Activated T-helper 17 cell treated with anti-CD3 and anti-CD28 coated beads, Interleukin-2, amount 50 U/mL, for 72 hours (primary cell): ENCODE data around the gene PROM1. TPM values are rescaled to one million over a fixed set of nuclear protein-coding genes. Genes with fewer than 3 reads are reported as not detected.
A peak's percentile ranks its signal among the peaks of the same experiment; 100 is the strongest.

Experiments
- ATAC-seq: fragments of 150-1000 bp; cut with Tn5 transposase; replicated peaks from 2 replicates; pipeline ENCODE4 v1.10.0; 2021; ENCODE audit warnings: mild to moderate bottlenecking, moderate library complexity
- H3K27ac Mint-ChIP-seq: one replicate; pipeline ENCODE4 v1.8.0; 2022; ENCODE audit warnings: mixed read lengths
- H3K27me3 Mint-ChIP-seq: one replicate; pipeline ENCODE4 v1.8.0; 2022; ENCODE audit warnings: mixed read lengths
- H3K36me3 Mint-ChIP-seq: one replicate; pipeline ENCODE4 v1.8.0; 2022; ENCODE audit warnings: low read depth, mild to moderate bottlenecking, mixed read lengths
- H3K4me1 Mint-ChIP-seq: one replicate; pipeline ENCODE4 v1.8.0; 2022; ENCODE audit warnings: mixed read lengths
- H3K4me3 Mint-ChIP-seq: one replicate; pipeline ENCODE4 v1.8.0; 2022; ENCODE audit warnings: mild to moderate bottlenecking, mixed read lengths
- H3K9me3 Mint-ChIP-seq: one replicate; pipeline ENCODE4 v1.8.0; 2022; ENCODE audit warnings: mixed read lengths
- total RNA-seq, 2 donors: library from RNA; stranded (reverse); gene quantifications; one replicate each; pipeline ENCODE4 v1.2.3, GENCODE V29; 2022

The PROM1 gene
- total RNA-seq, 2 donors from 2014 or later = 0.26 TPM; not detected in 1

GRCh38 chr4:16088601-16089000 is 4.8 kb upstream of the PROM1 start:
- peaks cover 6% of the 10 kb centered on the region for H3K4me1 Mint-ChIP-seq
- no peak for ATAC-seq
- H3K9me3 Mint-ChIP-seq = no peaks in the 10 kb centered on the region
- no peak overlapping the region for H3K4me3 Mint-ChIP-seq
- no peak overlapping the region for H3K27ac Mint-ChIP-seq
- H3K27me3 Mint-ChIP-seq = peaks cover 62% of the 10 kb centered on the region
- peaks cover 9% of the 10 kb centered on the region for H3K36me3 Mint-ChIP-seq

DNA sequence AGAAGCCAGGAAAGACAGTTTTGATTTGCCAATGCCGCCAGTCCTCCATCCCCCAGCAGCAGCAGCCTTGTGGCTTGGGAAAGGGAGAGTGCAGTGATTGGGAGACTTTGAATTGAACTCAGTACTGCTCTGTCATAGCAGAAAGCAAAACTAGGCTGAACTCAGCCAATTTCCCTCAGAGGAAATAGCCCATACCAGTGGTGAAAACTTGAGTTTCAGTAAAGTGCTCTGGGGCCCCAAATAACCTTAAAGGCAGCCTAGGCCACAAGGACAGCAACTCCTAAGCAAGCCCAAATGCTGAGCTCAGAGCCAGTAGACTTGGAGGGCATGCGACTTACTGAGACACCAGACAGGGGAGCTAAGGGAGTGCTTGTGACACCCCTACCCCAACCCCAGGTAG is 2.0 kb upstream of the PROM1 start:
- Mint-ChIP-seq H3K36me3 (peaks cover 9% of the 10 kb centered on the region), H3K9me3 (no peaks in the 10 kb centered on the region), H3K4me3 (no peak overlapping the region), H3K27me3 (peaks cover 63% of the 10 kb centered on the region), H3K27ac (no peak overlapping the region), H3K4me1 (peaks cover 11% of the 10 kb centered on the region)
- no peak for ATAC-seq

GRCh38 chr4:16082426-16083240 is 1.2 kb downstream of the PROM1 start:
- peak; percentile 26 for ATAC-seq
- Mint-ChIP-seq H3K36me3 (peaks cover 9% of the 10 kb centered on the region), H3K4me3 (peak overlapping the region; percentile 52), H3K27ac (no peak overlapping the region), H3K9me3 (no peaks in the 10 kb centered on the region), H3K27me3 (peaks cover 58% of the 10 kb centered on the region), H3K4me1 (peaks cover 11% of the 10 kb centered on the region)

- Mint-ChIP-seq H3K36me3 (peaks cover 9% of the 10 kb centered on the region), H3K27me3 (peaks cover 59% of the 10 kb centered on the region), H3K9me3 (no peaks in the 10 kb centered on the region), H3K27ac (no peak overlapping the region), H3K4me1 (peaks cover 11% of the 10 kb centered on the region), H3K4me3 (peak overlapping the region; percentile 52)
- ATAC-seq = peak; percentile 47
Measured at GRCh38 chr4:16082041-16082425, 1.8 kb downstream of the PROM1 start.

GRCh38 chr4:16079046-16079445 is 4.8 kb downstream of the PROM1 start:
- peaks cover 8% of the 10 kb centered on the region for H3K4me1 Mint-ChIP-seq
- H3K9me3 Mint-ChIP-seq = no peaks in the 10 kb centered on the region
- peaks cover 47% of the 10 kb centered on the region for H3K27me3 Mint-ChIP-seq
- H3K4me3 Mint-ChIP-seq = no peak overlapping the region
- peaks cover 1% of the 10 kb centered on the region for H3K36me3 Mint-ChIP-seq
- no peak overlapping the region for H3K27ac Mint-ChIP-seq
- ATAC-seq = peak; percentile 65

GRCh38 chr4:16078195-16078760 is 5.5 kb downstream of the PROM1 start:
- H3K9me3 Mint-ChIP-seq = no peaks in the 10 kb centered on the region
- ATAC-seq = no peak
- H3K27me3 Mint-ChIP-seq = peaks cover 50% of the 10 kb centered on the region
- peaks cover 6% of the 10 kb centered on the region for H3K4me1 Mint-ChIP-seq
- H3K27ac Mint-ChIP-seq = no peak overlapping the region
- H3K36me3 Mint-ChIP-seq = no peaks in the 10 kb centered on the region
- H3K4me3 Mint-ChIP-seq = no peak overlapping the region

DNA sequence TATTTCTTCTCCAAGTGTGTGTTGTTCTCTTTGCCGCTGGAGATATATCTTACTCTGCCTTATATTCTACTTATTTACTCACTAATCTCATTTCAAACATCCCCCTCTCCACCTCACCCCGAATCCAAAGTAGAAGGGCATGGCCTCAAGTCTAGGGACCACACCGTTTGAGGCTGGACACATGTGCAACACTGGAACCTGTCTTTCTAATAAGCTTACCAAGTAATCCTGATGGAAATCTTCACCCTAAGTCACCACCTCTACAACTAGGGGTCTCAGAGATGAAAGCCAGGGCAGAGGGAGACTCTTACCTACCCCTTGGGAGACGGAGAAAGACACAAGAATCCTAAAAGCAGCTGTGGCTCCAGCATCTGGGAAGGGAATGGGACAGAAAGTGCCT is 6.0 kb downstream of the PROM1 start:
- peaks cover 54% of the 10 kb centered on the region for H3K27me3 Mint-ChIP-seq
- H3K4me1 Mint-ChIP-seq = peaks cover 6% of the 10 kb centered on the region
- no peak for ATAC-seq
- H3K4me3 Mint-ChIP-seq = no peak overlapping the region
- no peak overlapping the region for H3K27ac Mint-ChIP-seq
- H3K36me3 Mint-ChIP-seq = no peaks in the 10 kb centered on the region
- no peaks in the 10 kb centered on the region for H3K9me3 Mint-ChIP-seq

- ATAC-seq = no peak
- H3K9me3 Mint-ChIP-seq = no peaks in the 10 kb centered on the region
- no peak overlapping the region for H3K27ac Mint-ChIP-seq
- no peaks in the 10 kb centered on the region for H3K36me3 Mint-ChIP-seq
- no peak overlapping the region for H3K4me3 Mint-ChIP-seq
- H3K4me1 Mint-ChIP-seq = no peaks in the 10 kb centered on the region
- peaks cover 46% of the 10 kb centered on the region for H3K27me3 Mint-ChIP-seq
Measured at GRCh38 chr4:16075975-16076757, 7.7 kb downstream of the PROM1 start.

DNA sequence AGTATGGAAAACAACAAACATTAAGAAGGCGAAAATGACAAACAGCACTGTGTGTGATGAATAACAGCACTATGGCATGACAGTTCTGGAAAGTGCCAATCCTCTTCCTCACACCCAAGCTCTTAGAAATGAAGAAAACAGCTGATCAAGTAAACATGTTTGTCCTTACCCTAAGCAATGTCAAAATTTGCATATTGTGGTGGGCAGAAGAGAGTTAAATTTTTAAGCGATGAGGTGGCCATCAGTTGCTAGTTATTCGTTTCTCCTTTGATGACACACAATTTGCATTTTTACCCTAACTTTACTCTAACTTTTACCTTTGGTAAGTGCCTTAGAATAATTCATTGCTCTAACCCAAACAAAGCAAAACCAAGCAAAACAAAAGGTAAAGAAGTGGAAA is 8.8 kb downstream of the PROM1 start:
- Mint-ChIP-seq H3K36me3 (no peaks in the 10 kb centered on the region), H3K4me3 (no peak overlapping the region), H3K9me3 (no peaks in the 10 kb centered on the region), H3K27me3 (peaks cover 50% of the 10 kb centered on the region), H3K4me1 (no peaks in the 10 kb centered on the region), H3K27ac (no peak overlapping the region)
- no peak for ATAC-seq

DNA sequence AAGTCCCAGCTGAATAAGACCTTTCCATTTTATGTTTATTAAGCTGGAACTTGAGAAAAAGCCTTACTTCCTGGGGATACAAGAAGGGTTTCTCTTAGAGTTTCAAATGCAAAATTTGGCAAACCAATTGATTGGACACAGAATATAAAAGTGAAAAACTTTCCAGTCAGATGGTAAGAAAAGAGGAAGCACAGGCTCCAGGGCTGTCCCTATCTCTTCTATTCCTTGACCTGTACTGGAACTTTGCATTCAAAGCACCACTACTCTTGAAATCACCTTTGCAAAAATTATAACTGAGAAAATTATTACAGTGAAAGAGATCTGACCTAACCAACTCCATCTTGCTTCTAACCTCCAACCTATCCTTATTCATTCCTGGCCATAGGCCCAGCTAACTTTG is 11.7 kb downstream of the PROM1 start:
- no peak overlapping the region for H3K4me3 Mint-ChIP-seq
- no peak for ATAC-seq

DNA sequence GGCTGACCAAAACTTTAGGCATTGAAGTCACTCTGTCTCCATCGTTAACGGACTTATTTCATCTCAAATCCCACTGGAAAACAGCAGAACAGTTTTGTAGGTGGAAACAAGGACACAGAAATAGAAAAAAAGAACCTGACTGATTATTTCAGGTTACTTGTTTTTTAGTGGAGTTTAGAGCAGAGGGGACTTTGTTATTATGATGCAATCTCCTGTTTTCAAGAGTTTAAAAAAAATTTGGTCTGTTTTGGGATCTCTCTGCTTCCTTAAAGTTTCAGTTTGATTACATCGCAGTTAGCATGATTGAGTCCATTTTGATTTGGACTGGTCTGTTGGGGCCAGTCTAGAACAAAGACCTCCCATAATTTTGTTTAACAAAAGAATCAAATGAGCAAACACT is 13.6 kb downstream of the PROM1 start:
- Mint-ChIP-seq H3K27ac (no peak overlapping the region), H3K4me1 (no peaks in the 10 kb centered on the region), H3K4me3 (no peak overlapping the region), H3K9me3 (no peaks in the 10 kb centered on the region), H3K36me3 (no peaks in the 10 kb centered on the region), H3K27me3 (peaks cover 30% of the 10 kb centered on the region)
- no peak for ATAC-seq

More for the DNA sequence above, 11.7 kb downstream of the PROM1 start:
- H3K27ac Mint-ChIP-seq = no peak overlapping the region
- peaks cover 36% of the 10 kb centered on the region for H3K27me3 Mint-ChIP-seq
- H3K9me3 Mint-ChIP-seq = no peaks in the 10 kb centered on the region
- H3K4me1 Mint-ChIP-seq = no peaks in the 10 kb centered on the region
- no peaks in the 10 kb centered on the region for H3K36me3 Mint-ChIP-seq

DNA sequence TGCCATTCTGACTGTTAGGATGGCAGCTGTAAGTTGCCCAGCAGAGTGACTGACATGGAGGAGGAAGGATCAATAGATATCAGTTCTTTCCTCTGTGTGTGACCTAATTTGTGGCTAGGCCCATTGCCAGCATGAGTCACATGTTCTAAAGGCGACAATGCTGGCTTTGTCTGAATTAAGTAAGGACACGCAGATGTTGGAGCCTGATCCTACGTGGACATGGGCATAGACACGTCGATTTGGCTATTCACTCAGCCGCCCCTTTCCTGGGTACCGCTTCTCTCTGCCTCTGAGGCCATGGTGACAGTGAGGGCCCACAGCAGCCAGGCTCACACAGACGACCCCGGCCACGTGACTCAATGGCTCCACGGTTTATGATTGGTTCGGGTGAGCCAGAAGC is 16.3 kb downstream of the PROM1 start:
- Mint-ChIP-seq H3K27me3 (peaks cover 21% of the 10 kb centered on the region), H3K27ac (no peak overlapping the region), H3K4me3 (no peak overlapping the region), H3K4me1 (no peaks in the 10 kb centered on the region), H3K9me3 (peaks cover 3% of the 10 kb centered on the region), H3K36me3 (no peaks in the 10 kb centered on the region)
- no peak for ATAC-seq

DNA sequence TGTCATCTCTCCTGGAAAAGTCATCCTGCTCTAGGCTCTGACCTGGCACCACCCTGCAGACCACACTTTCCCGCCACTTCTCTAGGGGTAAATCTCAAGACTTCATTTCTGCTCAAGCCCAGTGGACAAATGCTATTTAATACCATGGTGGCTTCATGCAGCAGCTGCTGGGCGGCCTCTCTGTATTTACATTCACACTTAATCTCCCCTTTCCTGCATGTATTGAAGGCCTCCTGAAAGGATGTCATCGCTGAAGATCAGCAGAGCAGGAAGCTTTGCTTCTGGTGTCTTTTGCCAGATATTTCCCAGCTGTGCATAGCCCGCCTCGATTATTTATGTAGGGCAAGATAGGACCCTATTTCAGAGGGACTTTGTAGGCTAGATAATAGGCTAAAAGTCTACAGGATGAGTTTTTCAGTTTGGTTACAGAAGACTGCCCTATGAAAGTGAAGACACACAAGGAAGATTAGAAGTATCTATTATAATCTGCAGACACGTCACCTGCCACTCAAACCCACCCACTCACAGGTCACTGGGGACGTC is 17.2 kb downstream of the PROM1 start:
- Mint-ChIP-seq H3K27ac (no peak overlapping the region), H3K4me1 (no peaks in the 10 kb centered on the region), H3K9me3 (peaks cover 3% of the 10 kb centered on the region), H3K4me3 (no peak overlapping the region), H3K36me3 (no peaks in the 10 kb centered on the region), H3K27me3 (peaks cover 21% of the 10 kb centered on the region)
- ATAC-seq = no peak

- no peaks in the 10 kb centered on the region for H3K36me3 Mint-ChIP-seq
- no peak overlapping the region for H3K27ac Mint-ChIP-seq
- ATAC-seq = no peak
- H3K4me3 Mint-ChIP-seq = no peak overlapping the region
- H3K9me3 Mint-ChIP-seq = peaks cover 3% of the 10 kb centered on the region
- H3K4me1 Mint-ChIP-seq = no peaks in the 10 kb centered on the region
- H3K27me3 Mint-ChIP-seq = peaks cover 16% of the 10 kb centered on the region
Measured at GRCh38 chr4:16065066-16065465, 18.8 kb downstream of the PROM1 start.
